OCI-LY3 (cell line): Measurements from ENCODE around the gene RBMS3.

Experiments
- H2AFZ ChIP-seq: fragments of 200-600, 300-600 bp; shearing (Covaris generic); 2 replicates; pipeline ENCODE4 v1.6.0; 2014; ENCODE audit warnings: antibody characterized with exemption, low read depth, low read length
- H3K27ac ChIP-seq: fragments of 200-600, 300-600 bp; sonication (generic); 2 replicates; pipeline ENCODE4 v1.5.1; 2014; ENCODE audit warnings: mild to moderate bottlenecking, low read length, moderate library complexity, mixed read lengths
- H3K27me3 ChIP-seq: fragments of 200-600, 300-600 bp; sonication (generic); 2 replicates; pipeline ENCODE4 v1.6.1; 2014; ENCODE audit warnings: low read depth, low read length, mixed read lengths
- H3K36me3 ChIP-seq: fragments of 200-600, 300-600 bp; sonication (generic); replicated peaks from 2 replicates; pipeline ENCODE3; 2014; ENCODE audit warnings: low read depth, low read length, mixed read lengths
- H3K4me1 ChIP-seq: fragments of 300-600, 200-600 bp; sonication (generic); 2 replicates; pipeline ENCODE4 v1.6.1; 2014; ENCODE audit warnings: low read length, mixed read lengths
- H3K4me2 ChIP-seq: fragments of 200-600, 300-600 bp; sonication (generic); 2 replicates; pipeline ENCODE4 v1.6.1; 2014; ENCODE audit warnings: low read length, mixed read lengths
- H3K4me3 ChIP-seq: fragments of 300-600, 200-600 bp; sonication (generic); 2 replicates; pipeline ENCODE4 v1.5.1; 2014; ENCODE audit warnings: antibody characterized with exemption, mild to moderate bottlenecking, low read length, moderate library complexity
- H3K79me2 ChIP-seq: fragments of 300-600, 200-600 bp; shearing (Covaris generic); 2 replicates; pipeline ENCODE4 v1.6.1; 2014; ENCODE audit warnings: mild to moderate bottlenecking, low read length, mixed read lengths
- H3K9ac ChIP-seq: fragments of 300-600, 200-600 bp; shearing (Covaris generic); 2 replicates; pipeline ENCODE4 v1.6.0; 2014; ENCODE audit warnings: mild to moderate bottlenecking, low read length, moderate library complexity
- H3K9me3 ChIP-seq: fragments of 200-600, 300-600 bp; shearing (Covaris generic); 2 replicates; pipeline ENCODE4 v1.6.1; 2014; ENCODE audit warnings: low read length, mixed read lengths; ENCODE audit not compliant: insufficient read depth
- H4K20me1 ChIP-seq: fragments of 200-600, 300-600 bp; sonication (generic); 2 replicates; pipeline ENCODE4 v1.6.1; 2016; ENCODE audit warnings: low read length, mixed read lengths; ENCODE audit not compliant: insufficient read depth
- EZH2phosphoT487 ChIP-seq: fragments of 200-600 bp; shearing (Covaris generic); IDR thresholded peaks from 2 replicates; pipeline ENCODE4 v1.6.1; 2018; ENCODE audit warnings: antibody characterized with exemption, mixed run types, low read depth
- TF ChIP-seq, protein P1 (sequence below): fragments of 200-600, 300-600 bp; sonication (generic); IDR thresholded peaks from 2 replicates; pipeline ENCODE4 v1.5.1; 2014; ENCODE audit warnings: antibody characterized with exemption, low read length, low read depth

Gene RBMS3

DNA sequence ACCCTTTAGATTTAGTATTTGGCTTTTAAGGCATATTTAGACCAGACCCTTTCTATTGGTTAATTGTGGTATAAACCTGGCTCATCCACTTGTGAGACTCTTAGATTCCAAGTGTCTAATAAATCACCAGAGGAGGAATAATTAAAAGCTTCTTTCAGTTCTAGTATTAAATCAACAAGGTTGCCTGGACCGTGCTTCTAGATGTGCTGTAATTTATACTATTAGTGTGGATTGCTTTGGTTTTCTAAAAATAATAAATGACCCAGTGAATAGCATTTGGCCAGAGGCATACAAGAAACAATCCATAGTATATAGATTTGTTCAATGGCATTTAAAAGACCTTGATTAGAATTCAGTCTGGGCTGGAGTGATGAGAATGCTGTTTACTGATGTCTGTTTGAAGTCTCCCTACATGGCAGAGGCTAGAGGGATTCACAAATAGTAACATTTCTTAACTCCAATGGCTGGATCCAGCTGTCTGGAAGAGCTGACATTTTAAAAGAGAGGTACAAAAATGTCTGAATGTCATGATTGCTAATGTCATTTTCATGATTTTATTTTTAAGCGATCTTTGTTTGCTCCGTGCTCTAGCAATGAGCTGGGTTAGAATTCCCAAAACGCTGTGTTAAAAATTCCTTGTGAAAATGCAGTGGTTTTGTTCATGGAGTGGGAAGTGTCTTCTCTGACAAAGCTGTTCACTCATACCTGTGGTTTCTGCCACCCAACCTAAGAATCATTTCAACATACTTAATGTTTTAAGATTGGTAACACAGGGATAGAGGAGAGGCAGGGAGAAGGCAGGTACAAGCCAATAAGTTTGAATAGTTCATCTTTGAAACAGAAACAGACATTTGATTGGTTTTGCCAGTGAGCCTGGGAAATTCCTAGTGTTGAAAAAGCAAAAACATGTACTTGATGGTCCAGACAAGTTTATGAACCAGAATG lies 89.9 kb downstream of the RBMS3 start:
- Histone ChIP-seq H3K27me3 (no peaks in the 10 kb centered on the region), H4K20me1 (no peaks in the 10 kb centered on the region), H3K4me1 (no peaks in the 10 kb centered on the region), H3K9me3 (no peaks in the 10 kb centered on the region), H3K36me3 (no peaks in the 10 kb centered on the region), H3K4me2 (no peak overlapping the region), H3K27ac (no peak overlapping the region), H3K9ac (no peak overlapping the region), H3K79me2 (no peaks in the 10 kb centered on the region), H2AFZ (no peak overlapping the region), H3K4me3 (no peak overlapping the region)
- TF ChIP-seq, protein P1, sequence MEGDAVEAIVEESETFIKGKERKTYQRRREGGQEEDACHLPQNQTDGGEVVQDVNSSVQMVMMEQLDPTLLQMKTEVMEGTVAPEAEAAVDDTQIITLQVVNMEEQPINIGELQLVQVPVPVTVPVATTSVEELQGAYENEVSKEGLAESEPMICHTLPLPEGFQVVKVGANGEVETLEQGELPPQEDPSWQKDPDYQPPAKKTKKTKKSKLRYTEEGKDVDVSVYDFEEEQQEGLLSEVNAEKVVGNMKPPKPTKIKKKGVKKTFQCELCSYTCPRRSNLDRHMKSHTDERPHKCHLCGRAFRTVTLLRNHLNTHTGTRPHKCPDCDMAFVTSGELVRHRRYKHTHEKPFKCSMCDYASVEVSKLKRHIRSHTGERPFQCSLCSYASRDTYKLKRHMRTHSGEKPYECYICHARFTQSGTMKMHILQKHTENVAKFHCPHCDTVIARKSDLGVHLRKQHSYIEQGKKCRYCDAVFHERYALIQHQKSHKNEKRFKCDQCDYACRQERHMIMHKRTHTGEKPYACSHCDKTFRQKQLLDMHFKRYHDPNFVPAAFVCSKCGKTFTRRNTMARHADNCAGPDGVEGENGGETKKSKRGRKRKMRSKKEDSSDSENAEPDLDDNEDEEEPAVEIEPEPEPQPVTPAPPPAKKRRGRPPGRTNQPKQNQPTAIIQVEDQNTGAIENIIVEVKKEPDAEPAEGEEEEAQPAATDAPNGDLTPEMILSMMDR, result no peak
- TF ChIP-seq EZH2phosphoT487, result no peak

DNA sequence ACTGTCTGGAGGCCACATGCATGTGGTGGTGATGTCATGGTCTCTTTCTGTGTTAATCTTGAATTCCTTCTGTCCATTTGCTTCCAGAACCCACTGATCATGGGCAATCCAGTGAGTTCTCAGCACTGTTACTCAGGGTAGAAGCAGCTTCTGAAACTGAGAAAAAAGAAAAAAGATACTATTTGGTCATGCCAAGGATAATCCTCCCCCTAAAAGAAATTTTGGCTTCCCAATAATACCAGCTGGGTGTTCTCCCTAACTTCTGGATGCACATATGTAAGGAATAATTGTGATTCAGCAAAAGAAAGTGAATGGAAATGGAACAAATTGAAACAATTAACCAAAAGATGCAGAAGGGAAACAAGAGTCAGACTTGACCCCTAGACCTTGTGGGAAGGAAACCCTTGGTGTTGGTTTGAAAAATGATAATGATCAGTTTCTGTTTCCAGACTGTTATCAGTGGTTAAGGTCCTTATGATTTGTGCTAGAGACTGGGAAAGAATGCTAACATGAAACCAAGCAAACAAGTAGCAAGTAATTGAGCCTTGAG lies 92.3 kb downstream of the RBMS3 start:
- Histone ChIP-seq H3K4me2 (no peak overlapping the region), H3K4me1 (no peaks in the 10 kb centered on the region), H3K27ac (no peak overlapping the region), H3K9ac (no peak overlapping the region), H3K36me3 (no peaks in the 10 kb centered on the region), H3K4me3 (no peak overlapping the region), H3K27me3 (no peaks in the 10 kb centered on the region), H3K79me2 (no peaks in the 10 kb centered on the region), H4K20me1 (no peaks in the 10 kb centered on the region), H2AFZ (no peak overlapping the region), H3K9me3 (no peaks in the 10 kb centered on the region)
- TF ChIP-seq EZH2phosphoT487, result no peak
- TF ChIP-seq, protein P1, result no peak

DNA sequence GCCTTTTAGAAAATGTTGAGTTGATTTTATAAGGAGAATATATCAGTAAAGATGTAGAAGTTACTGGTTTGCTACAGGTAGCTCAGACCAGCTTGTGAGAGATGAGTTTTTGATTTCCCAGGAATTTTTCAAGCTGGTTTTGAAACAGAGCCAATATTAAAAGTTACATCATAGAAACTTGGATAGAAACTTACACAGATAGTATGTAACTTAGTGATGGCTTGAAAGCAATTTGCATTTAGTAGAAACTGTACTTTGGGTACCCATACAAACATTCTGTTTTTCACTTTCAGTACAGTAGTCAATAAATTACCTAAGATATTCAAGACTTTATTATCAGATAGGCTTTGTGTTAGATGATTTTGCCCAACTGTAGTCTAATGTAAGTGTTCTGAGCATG lies 93.4 kb downstream of the RBMS3 start:
- Histone ChIP-seq H3K9me3 (no peaks in the 10 kb centered on the region), H2AFZ (no peak overlapping the region), H4K20me1 (no peaks in the 10 kb centered on the region), H3K9ac (no peak overlapping the region), H3K27me3 (no peaks in the 10 kb centered on the region), H3K4me2 (no peak overlapping the region), H3K79me2 (no peaks in the 10 kb centered on the region), H3K27ac (no peak overlapping the region), H3K4me1 (no peaks in the 10 kb centered on the region), H3K4me3 (no peak overlapping the region), H3K36me3 (no peaks in the 10 kb centered on the region)
- no peak for TF ChIP-seq EZH2phosphoT487
- TF ChIP-seq, protein P1, result no peak

DNA sequence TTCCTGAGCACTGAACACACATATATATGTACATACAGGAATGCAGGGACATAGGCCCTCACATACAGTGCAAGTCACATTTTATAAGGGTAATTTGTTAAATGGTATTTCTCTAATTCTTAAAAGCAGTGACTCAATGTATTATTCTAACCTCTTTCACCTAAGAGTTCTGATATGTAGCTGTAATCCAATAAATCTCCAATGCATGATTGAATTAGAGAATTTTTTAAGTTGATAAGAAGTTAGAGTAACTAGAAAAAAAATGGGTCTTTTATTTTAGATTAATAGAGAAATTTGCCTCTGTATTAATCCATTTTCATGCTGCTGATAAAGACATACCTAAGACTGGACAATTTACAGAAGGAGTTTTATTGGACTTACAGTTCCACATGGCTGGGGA lies 98.2 kb downstream of the RBMS3 start:
- no peaks in the 10 kb centered on the region for H3K4me1 ChIP-seq
- H4K20me1 ChIP-seq, result no peaks in the 10 kb centered on the region
- no peaks in the 10 kb centered on the region for H3K36me3 ChIP-seq
- TF ChIP-seq, protein P1, result no peak
- TF ChIP-seq EZH2phosphoT487, result no peak
- no peaks in the 10 kb centered on the region for H3K9me3 ChIP-seq
- no peak overlapping the region for H3K4me3 ChIP-seq
- H3K27me3 ChIP-seq, result no peaks in the 10 kb centered on the region
- H3K27ac ChIP-seq, result no peak overlapping the region
- H3K4me2 ChIP-seq, result no peak overlapping the region
- H2AFZ ChIP-seq, result no peak overlapping the region
- no peaks in the 10 kb centered on the region for H3K79me2 ChIP-seq
- H3K9ac ChIP-seq, result no peak overlapping the region
